ENCODE measurements around the gene WDFY3. TPM values are rescaled to one million over a fixed set of nuclear protein-coding genes. Genes with fewer than 3 reads are reported as not detected.

Gene WDFY3
- total RNA-seq, 4 donors from 2014 or later = 35.9 to 146 (median 95.0) TPM

- Histone ChIP-seq H3K4me1 (no peaks in the 10 kb centered on the region), H3K36me3 (no peaks in the 10 kb centered on the region), H3K27me3 (no peaks in the 10 kb centered on the region), H3K9me3 (no peaks in the 10 kb centered on the region), H3K27ac (no peak overlapping the region), H3K4me3 (no peak overlapping the region)
- no peak for TF ChIP-seq CTCF (IDR thresholded peaks at IDR 0.05)
- no peak for TF ChIP-seq POLR2A (IDR thresholded peaks at IDR 0.05)
- no peak for DNase-seq
- intact Hi-C loops (cut with DNase I; ENCODE audit: low total_unique reads) = no loop called here
These were observed 35.2 kb downstream of the WDFY3 start for GRCh38 chr4:84931274-84931673.

- no peak for TF ChIP-seq POLR2A (IDR thresholded peaks at IDR 0.05)
- no peak for TF ChIP-seq CTCF (IDR thresholded peaks at IDR 0.05)
- intact Hi-C loops (cut with DNase I; ENCODE audit: low total_unique reads) = no loop called here
- H3K27ac ChIP-seq = no peak overlapping the region
- H3K27me3 ChIP-seq = no peaks in the 10 kb centered on the region
- no peak for DNase-seq
- no peak overlapping the region for H3K4me3 ChIP-seq
- H3K4me1 ChIP-seq = no peaks in the 10 kb centered on the region
- no peaks in the 10 kb centered on the region for H3K9me3 ChIP-seq
- no peaks in the 10 kb centered on the region for H3K36me3 ChIP-seq
These were observed 38.4 kb downstream of the WDFY3 start for GRCh38 chr4:84928089-84928488.

- H3K36me3 ChIP-seq = no peaks in the 10 kb centered on the region
- no peak overlapping the region for H3K27ac ChIP-seq
- no peak overlapping the region for H3K4me3 ChIP-seq
- intact Hi-C loops (cut with DNase I; ENCODE audit: low total_unique reads) = no loop called here
- no peaks in the 10 kb centered on the region for H3K4me1 ChIP-seq
- no peaks in the 10 kb centered on the region for H3K27me3 ChIP-seq
- no peaks in the 10 kb centered on the region for H3K9me3 ChIP-seq
- DNase-seq = no peak
- TF ChIP-seq CTCF (IDR thresholded peaks at IDR 0.05) (no peak), POLR2A (IDR thresholded peaks at IDR 0.05) (no peak)
These were observed 39.1 kb downstream of the WDFY3 start for GRCh38 chr4:84927428-84927827.

GRCh38 chr4:84925558-84925957 lies 40.9 kb downstream of the WDFY3 start:
- DNase-seq = no peak
- no peak for TF ChIP-seq CTCF (IDR thresholded peaks at IDR 0.05)
- TF ChIP-seq POLR2A (IDR thresholded peaks at IDR 0.05) = no peak
- Histone ChIP-seq H3K9me3 (no peaks in the 10 kb centered on the region), H3K27ac (no peak overlapping the region), H3K36me3 (no peaks in the 10 kb centered on the region), H3K27me3 (no peaks in the 10 kb centered on the region), H3K4me1 (peaks cover 0 to 4% of the 10 kb centered on the region in 2 donors), H3K4me3 (no peak overlapping the region)
- intact Hi-C loops (cut with DNase I; ENCODE audit: low total_unique reads) = no loop called here

- Histone ChIP-seq H3K36me3 (no peaks in the 10 kb centered on the region), H3K4me3 (no peak overlapping the region), H3K27me3 (no peaks in the 10 kb centered on the region), H3K9me3 (no peaks in the 10 kb centered on the region), H3K4me1 (peaks cover 0 to 9% of the 10 kb centered on the region in 2 donors), H3K27ac (no peak overlapping the region)
- intact Hi-C loops (cut with DNase I; ENCODE audit: low total_unique reads) = no loop called here
- no peak for DNase-seq
- TF ChIP-seq POLR2A (IDR thresholded peaks at IDR 0.05) (no peak), CTCF (IDR thresholded peaks at IDR 0.05) (no peak)
These were observed 42.1 kb downstream of the WDFY3 start for GRCh38 chr4:84924434-84924833.

All from uterus (tissue), 4 donors.